HG02970 (cell line): Measurements from ENCODE around the gene GPR89B.
"Not testable (repeated sequence)": the region's sequence is repeated elsewhere in the genome, so short reads cannot be mapped to it uniquely, and the experiment has no call there.

ENCODE experiments used
- ATAC-seq: cut with Tn5 transposase; IDR thresholded peaks from one replicate; pipeline ENCODE4 v1.9.1; 2021; ENCODE audit warnings: mild to moderate bottlenecking, moderate library complexity, moderate number of reproducible peaks; ENCODE audit not compliant: unreplicated experiment, low FRiP score

GPR89B gene

GRCh38 chr1:148024918-148025317 lies 96.7 kb downstream of the GPR89B start:
- not testable (repeated sequence) for ATAC-seq

- ATAC-seq, result not testable (repeated sequence)
Observed at GRCh38 chr1:148027004-148027403, 98.8 kb downstream of the GPR89B start.

DNA sequence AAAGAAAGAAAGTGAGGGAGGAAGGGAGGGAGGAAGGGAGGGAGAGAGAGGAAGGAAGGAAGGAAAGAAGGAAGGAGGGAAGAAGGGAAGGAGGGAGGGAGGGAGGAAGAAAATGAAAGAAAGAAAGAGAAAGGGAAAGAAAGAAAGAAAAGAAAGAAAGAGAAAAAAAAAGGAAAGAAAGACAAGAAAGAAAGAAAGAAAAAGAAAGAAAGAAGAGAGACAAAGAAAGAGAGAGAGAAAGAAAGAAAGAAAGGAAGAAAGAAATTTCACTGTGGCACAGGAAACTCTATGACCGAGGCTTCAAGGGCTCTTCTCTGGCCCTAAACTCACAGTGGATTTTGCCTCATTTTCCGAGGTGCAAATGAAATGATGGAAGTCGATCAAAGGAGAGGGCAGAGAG lies 104.0 kb downstream of the GPR89B start:
- not testable (repeated sequence) for ATAC-seq

- ATAC-seq, result not testable (repeated sequence)
Observed at GRCh38 chr1:148032690-148033089, 104.5 kb downstream of the GPR89B start.

GRCh38 chr1:148033147-148033546 lies 104.9 kb downstream of the GPR89B start:
- not testable (repeated sequence) for ATAC-seq

GRCh38 chr1:148037850-148038461 lies 109.7 kb downstream of the GPR89B start:
- ATAC-seq, result not testable (repeated sequence)

- peak; percentile 73 for ATAC-seq
Observed at GRCh38 chr1:148038462-148039333, 110.5 kb downstream of the GPR89B start.
